ENCODE measurements around the gene DCXR.

GRCh38 chr17:82079001-82079677 lies 41.6 kb upstream of the DCXR start:
- TF ChIP-seq, protein P1, sequence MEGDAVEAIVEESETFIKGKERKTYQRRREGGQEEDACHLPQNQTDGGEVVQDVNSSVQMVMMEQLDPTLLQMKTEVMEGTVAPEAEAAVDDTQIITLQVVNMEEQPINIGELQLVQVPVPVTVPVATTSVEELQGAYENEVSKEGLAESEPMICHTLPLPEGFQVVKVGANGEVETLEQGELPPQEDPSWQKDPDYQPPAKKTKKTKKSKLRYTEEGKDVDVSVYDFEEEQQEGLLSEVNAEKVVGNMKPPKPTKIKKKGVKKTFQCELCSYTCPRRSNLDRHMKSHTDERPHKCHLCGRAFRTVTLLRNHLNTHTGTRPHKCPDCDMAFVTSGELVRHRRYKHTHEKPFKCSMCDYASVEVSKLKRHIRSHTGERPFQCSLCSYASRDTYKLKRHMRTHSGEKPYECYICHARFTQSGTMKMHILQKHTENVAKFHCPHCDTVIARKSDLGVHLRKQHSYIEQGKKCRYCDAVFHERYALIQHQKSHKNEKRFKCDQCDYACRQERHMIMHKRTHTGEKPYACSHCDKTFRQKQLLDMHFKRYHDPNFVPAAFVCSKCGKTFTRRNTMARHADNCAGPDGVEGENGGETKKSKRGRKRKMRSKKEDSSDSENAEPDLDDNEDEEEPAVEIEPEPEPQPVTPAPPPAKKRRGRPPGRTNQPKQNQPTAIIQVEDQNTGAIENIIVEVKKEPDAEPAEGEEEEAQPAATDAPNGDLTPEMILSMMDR (conservative IDR thresholded peaks at IDR 0.05; ENCODE audit: low read length): no peak
- TF ChIP-seq EZH2phosphoT487 (IDR thresholded peaks at IDR 0.05; ENCODE audit: borderline replicate concordance, low read depth, low read length): no peak

Data from OCI-LY7 (cell line).